GM18511 (cell line): ENCODE data around the gene ITPKC.
"Not testable (repeated sequence)": the region's sequence is repeated elsewhere in the genome, so short reads cannot be mapped to it uniquely, and the experiment has no call there.

ENCODE experiments used
- ATAC-seq: cut with Tn5 transposase; IDR thresholded peaks from one replicate; pipeline ENCODE4 v1.9.1; 2021; ENCODE audit warnings: mild to moderate bottlenecking, moderate library complexity; ENCODE audit not compliant: unreplicated experiment

The ITPKC gene

GRCh38 chr19:40714441-40715299 is 2.2 kb upstream of the ITPKC start:
- peak; percentile 65 for ATAC-seq

GRCh38 chr19:40716031-40716481 is 856 bp upstream of the ITPKC start:
- ATAC-seq, result no peak

DNA sequence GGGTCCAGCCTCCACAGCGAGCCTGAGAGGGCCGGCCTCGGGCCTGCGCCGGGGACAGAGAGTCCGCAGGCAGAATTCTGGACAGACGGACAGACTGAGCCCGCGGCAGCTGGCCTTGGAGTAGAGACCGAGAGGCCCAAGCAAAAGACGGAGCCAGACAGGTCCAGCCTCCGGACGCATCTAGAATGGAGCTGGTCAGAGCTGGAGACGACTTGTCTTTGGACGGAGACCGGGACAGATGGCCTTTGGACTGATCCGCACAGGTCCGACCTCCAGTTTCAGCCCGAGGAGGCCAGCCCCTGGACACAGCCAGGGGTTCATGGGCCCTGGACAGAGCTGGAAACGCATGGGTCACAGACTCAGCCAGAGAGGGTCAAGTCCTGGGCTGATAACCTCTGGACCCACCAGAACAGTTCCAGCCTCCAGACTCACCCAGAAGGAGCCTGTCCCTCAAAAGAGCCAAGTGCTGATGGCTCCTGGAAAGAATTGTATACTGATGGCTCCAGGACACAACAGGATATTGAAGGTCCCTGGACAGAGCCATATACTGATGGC is 490 bp downstream of the ITPKC start:
- no peak for ATAC-seq

DNA sequence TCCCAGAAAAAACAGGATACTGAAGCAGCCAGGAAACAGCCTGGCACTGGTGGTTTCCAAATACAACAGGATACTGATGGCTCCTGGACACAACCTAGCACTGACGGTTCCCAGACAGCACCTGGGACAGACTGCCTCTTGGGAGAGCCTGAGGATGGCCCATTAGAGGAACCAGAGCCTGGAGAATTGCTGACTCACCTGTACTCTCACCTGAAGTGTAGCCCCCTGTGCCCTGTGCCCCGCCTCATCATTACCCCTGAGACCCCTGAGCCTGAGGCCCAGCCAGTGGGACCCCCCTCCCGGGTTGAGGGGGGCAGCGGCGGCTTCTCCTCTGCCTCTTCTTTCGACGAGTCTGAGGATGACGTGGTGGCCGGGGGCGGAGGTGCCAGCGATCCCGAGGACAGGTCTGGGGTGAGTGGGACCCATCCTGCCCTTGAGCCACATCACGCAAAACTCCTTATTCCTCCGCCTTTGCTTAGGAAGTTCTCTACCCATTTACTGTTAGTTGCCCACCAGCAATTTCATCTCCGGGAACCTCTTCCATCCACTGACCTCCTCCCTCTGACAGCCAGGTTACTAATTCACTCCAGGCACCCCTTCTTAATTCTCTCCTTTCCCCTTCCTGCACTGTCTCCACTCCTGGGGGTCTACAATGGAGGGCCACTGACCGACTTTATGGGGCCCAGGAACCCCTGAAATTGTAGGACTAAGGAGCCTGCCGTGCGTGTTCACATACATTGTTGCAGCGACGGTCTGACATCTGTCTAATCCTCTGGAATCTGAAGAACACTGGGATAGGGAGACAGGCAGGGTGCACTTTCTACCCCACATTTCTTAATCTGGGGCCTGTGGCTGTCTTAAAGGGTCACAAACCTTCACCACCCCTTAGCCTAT is 1.2 kb downstream of the ITPKC start:
- ATAC-seq, result no peak

- no peak for ATAC-seq
Observed at GRCh38 chr19:40718774-40719391, 2.0 kb downstream of the ITPKC start.

DNA sequence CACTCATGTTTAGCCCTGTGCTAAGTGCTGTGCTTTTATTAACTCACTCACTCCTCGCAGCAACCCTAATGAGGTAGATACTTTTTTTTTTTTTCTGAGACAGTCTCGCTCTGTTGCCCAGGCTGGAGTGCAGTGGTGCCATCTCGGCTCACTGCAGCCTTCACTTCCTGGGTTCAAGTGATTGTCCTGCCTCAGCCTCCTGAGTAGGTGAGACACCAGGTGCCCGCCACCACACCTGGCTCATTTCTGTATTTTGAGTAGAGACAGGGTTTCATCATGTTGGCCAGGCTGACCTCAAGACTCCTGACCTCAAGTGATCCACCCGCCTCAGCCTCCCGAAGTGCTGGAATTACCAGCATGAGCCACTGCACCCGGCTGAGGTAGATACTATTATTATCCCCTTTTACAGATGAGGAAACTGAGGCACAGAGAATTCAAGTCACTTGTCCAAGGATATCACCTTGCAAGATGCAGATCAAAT is 2.5 kb downstream of the ITPKC start:
- ATAC-seq, result no peak

- no peak for ATAC-seq
Observed at GRCh38 chr19:40721140-40721486, 4.2 kb downstream of the ITPKC start.

DNA sequence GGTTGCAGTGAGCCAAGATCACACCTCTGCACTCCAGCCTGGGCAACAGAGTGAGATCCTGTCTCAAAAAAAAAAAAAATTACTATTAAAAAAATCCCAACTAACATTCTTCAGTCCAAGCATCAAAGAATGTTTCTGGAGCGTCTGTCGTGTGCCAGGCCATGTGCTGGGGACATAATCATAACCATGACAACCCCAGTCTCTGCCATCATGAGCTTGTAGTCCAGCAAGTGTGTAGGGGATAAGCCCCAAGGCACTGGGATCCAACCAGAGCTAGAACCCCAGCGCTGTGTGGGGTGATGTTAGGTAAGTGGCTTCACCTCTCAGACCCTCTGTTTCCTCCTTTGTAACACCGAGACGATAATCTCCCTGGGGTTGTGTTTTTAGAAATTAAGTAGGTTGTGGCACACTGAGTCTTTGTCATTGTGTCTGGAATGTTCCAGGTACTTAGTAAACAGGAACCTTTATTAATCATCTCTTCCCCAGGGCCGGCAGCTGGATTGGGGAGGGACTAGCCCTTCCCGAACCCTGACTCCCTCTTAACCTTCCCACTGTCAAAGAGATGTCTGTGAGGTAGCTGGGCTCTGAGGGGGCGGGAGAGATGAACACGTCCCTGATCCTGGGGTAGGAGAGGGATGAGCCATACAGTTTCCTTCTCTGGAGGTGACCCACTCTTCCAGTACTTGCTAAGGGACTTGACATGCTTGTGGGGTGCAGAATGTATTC is 5.2 kb downstream of the ITPKC start:
- no peak for ATAC-seq

GRCh38 chr19:40723661-40724254 is 6.8 kb downstream of the ITPKC start:
- ATAC-seq, result no peak

- ATAC-seq, result no peak
Observed at GRCh38 chr19:40724315-40724714, 7.4 kb downstream of the ITPKC start.

DNA sequence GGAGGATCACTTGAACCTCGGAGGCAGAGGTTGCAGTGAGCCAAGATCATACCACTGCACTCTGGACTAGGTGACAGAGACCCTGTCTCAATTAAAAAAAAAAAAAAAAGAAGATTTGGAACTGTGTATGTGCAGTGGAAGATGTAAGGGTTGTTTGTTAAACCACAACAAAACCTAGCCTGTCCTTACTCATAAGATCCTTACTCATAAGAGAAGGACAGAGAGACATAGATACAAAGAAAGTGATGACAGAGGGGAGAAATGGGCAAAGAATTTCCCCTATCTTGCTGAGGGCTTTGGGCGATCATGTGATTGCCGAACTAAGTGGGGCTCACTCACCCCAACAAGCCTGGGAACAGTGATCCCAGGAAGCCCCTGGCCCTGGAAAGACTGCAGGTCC is 7.9 kb downstream of the ITPKC start:
- ATAC-seq, result no peak

DNA sequence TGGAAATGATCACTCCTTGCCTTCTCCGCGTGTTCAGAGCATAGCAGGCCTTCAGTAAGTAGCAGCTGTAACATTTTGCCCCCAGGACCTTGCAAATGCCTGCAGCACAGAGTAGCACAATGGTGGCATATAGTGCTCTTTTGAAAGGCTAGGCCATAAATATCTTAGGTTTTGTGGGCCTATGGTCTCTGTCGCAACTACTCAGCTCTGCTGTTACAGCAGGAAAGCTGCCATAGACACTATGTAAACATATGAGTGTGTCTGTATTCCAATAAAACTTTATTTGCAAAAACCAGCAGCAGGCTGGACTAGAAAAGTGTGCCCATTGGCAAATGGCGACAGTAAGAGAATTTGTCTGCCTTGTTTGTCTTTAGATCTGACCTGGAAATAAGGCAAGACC is 9.4 kb downstream of the ITPKC start:
- no peak for ATAC-seq

DNA sequence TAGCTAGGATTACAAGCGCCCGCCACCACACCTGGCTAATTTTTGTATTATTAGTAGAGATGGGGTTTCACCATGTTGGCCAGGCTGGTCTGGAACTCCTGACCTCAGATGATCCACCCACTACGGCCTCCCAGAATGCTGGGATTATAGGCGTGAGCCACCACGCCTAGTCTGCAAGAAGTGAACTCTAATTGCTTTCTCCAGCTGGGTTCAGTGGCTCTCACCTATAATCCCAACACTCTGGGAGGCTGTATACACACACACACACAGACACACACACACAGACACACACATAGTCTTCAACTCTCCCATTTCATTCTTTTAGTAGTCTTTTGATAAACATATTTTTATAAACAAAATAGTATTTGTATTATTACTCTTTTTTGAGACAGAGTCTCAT is 13.2 kb downstream of the ITPKC start:
- not testable (repeated sequence) for ATAC-seq

DNA sequence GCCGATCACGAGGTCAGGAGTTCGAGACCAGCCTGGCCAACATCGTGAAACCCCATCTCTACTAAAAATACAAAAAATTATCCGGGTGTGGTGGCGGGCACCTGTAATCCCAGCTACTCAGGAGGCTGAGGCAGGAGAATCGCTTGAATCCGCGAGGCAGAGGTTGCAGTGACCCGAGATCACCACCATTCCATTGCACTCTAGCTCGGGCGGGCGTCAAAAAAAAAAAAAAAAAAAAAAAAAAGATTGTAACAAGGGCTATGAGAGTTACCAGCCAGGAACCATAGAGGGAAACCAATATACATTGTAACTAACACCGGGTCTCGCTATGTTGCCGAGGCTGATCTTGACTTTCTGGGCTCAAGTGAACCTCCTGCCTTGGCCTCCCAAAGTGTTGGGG is 15.4 kb downstream of the ITPKC start:
- not testable (repeated sequence) for ATAC-seq

DNA sequence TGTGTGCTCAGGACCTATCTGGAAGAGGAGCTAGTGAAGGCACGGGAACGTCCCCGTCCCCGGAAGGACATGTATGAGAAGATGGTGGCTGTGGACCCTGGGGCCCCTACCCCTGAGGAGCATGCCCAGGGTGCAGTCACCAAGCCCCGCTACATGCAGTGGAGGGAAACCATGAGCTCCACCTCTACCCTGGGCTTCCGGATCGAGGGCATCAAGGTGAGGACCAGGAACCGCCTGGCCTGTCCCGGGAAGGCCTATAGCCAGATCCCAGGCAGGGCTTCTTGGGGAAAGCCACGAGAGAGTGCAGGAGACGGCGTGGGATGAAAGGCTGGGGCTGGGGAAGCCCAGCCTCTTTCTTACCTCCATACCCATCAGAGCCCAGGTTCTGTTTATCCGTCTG is 16.2 kb downstream of the ITPKC start:
- ATAC-seq, result no peak

GRCh38 chr19:40735013-40735771 is 18.3 kb downstream of the ITPKC start:
- ATAC-seq, result no peak

GRCh38 chr19:40736661-40737060 is 19.7 kb downstream of the ITPKC start:
- no peak for ATAC-seq

DNA sequence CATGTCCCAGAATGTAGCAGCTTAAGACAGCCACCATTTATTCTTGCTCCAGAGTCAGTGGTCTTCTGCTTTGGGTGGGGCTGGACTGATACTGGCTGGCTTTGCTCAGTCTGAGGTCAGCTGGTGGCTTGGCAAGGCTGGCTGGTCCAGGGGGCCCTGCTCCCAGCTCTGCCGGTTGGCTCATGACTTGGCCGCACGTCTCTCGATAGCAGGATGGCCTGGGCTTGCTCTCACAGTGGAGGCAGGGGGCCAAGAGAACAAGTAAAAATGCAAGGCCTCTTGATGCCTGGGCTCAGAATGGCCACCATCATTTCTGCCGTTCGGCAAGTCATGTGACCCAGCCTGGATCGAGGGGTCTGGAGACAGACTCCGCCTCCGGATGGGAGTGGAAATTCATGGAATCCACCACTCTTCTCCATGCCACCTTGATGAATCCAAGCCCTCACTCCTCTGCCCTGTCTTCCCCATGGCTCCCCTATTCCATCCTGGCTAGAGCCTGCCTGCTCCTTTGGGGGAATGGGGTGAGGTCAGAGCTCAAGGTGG is 20.3 kb downstream of the ITPKC start:
- ATAC-seq, result no peak
